ENCODE measurements around the gene ETNK2. TPM values are rescaled to one million over a fixed set of nuclear protein-coding genes. Genes with fewer than 3 reads are reported as not detected.

ETNK2 gene
- total and polyA plus RNA-seq, 2 experiments from 2014 or later, result 4.2 to 5.0 TPM

GRCh38 chr1:204089044-204089751 is 62.6 kb downstream of the ETNK2 start:
- H3K4me2 ChIP-seq (ENCODE audit: unreplicated experiment), result peak overlapping the region; percentile 22
- DNase-seq, result peak; percentile 64
- in situ Hi-C loops (cut with MboI), result no loop called here

GRCh38 chr1:204088596-204088995 is 63.2 kb downstream of the ETNK2 start:
- in situ Hi-C loops (cut with MboI), result no loop called here
- Histone ChIP-seq H3K9ac (peak overlapping the region; percentile 51), H3K27me3 (replicated peaks; ENCODE audit: insufficient read depth) (no peaks in the 10 kb centered on the region), H3K27ac (peak overlapping the region; percentile 30; the same call in 1 of the 2 replicates), H3K36me3 (ENCODE audit: low read depth) (no peaks in the 10 kb centered on the region), H3K79me2 (ENCODE audit: insufficient read depth) (peaks cover 73% of the 10 kb centered on the region), H2AFZ (peak overlapping the region; percentile 60), H4K20me1 (ENCODE audit: insufficient read depth) (no peaks in the 10 kb centered on the region), H3F3A (ENCODE audit: insufficient read depth) (no peaks in the 10 kb centered on the region), H3K4me3 (no peak overlapping the region), H3K9me3 (ENCODE audit: low read depth) (no peaks in the 10 kb centered on the region), H3K4me2 (ENCODE audit: unreplicated experiment) (peak overlapping the region; percentile 22), H3K4me1 (ENCODE audit: insufficient read depth) (peaks cover 9% of the 10 kb centered on the region; the same call in 1 of the 2 replicates), H3K9me2 (ENCODE audit: insufficient read depth) (no peaks in the 10 kb centered on the region)
- TF ChIP-seq EZH2 (IDR thresholded peaks at IDR 0.05; ENCODE audit: insufficient read depth, poor library complexity, severe bottlenecking), result no peak
- no peak for TF ChIP-seq EZH2phosphoT487 (IDR thresholded peaks at IDR 0.05; ENCODE audit: insufficient read depth, low read depth)
- no peak for DNase-seq
- 45 to 50% methylated on average over 8 of the region's 8 CpGs for WGBS, 2 experiments (ENCODE audit: low coverage in 1 of 2, low lambda C conversion rate in 2 of 2, missing lambda C conversion rate in 2 of 2)

More at GRCh38 chr1:204089044-204089751, 62.6 kb downstream of the ETNK2 start:
- TF ChIP-seq EZH2 (IDR thresholded peaks at IDR 0.05; ENCODE audit: insufficient read depth, poor library complexity, severe bottlenecking), result no peak
- 26 to 31% methylated on average over 15 of the region's 15 CpGs for WGBS, 2 experiments (ENCODE audit: low coverage in 1 of 2, low lambda C conversion rate in 2 of 2, missing lambda C conversion rate in 2 of 2)
- H3K36me3 ChIP-seq (ENCODE audit: low read depth), result no peaks in the 10 kb centered on the region
- peak overlapping the region; percentile 51 for H3K9ac ChIP-seq
- H3K4me3 ChIP-seq, result no peak overlapping the region
- no peaks in the 10 kb centered on the region for H3K9me3 ChIP-seq (ENCODE audit: low read depth)
- peak overlapping the region; percentile 60 for H2AFZ ChIP-seq
- no peaks in the 10 kb centered on the region for H3K9me2 ChIP-seq (ENCODE audit: insufficient read depth)
- peaks cover 9% of the 10 kb centered on the region; the same call in 1 of the 2 replicates for H3K4me1 ChIP-seq (ENCODE audit: insufficient read depth)
- no peaks in the 10 kb centered on the region for H3F3A ChIP-seq (ENCODE audit: insufficient read depth)
- no peaks in the 10 kb centered on the region for H3K27me3 ChIP-seq (replicated peaks; ENCODE audit: insufficient read depth)
- H3K27ac ChIP-seq, result peak overlapping the region; percentile 30; the same call in 1 of the 2 replicates
- no peaks in the 10 kb centered on the region for H4K20me1 ChIP-seq (ENCODE audit: insufficient read depth)
- H3K79me2 ChIP-seq (ENCODE audit: insufficient read depth), result peaks cover 73% of the 10 kb centered on the region

GRCh38 chr1:204087893-204088528 is 63.8 kb downstream of the ETNK2 start:
- no peaks in the 10 kb centered on the region for H3K36me3 ChIP-seq (ENCODE audit: low read depth)
- no peak overlapping the region for H2AFZ ChIP-seq
- in situ Hi-C loops (cut with MboI), result no loop called here
- H3K79me2 ChIP-seq (ENCODE audit: insufficient read depth), result peaks cover 73% of the 10 kb centered on the region
- no peaks in the 10 kb centered on the region for H3F3A ChIP-seq (ENCODE audit: insufficient read depth)
- no peaks in the 10 kb centered on the region for H4K20me1 ChIP-seq (ENCODE audit: insufficient read depth)
- H3K9ac ChIP-seq, result no peak overlapping the region
- H3K4me3 ChIP-seq, result no peak overlapping the region
- WGBS, 2 experiments (ENCODE audit: low coverage in 1 of 2, low lambda C conversion rate in 2 of 2, missing lambda C conversion rate in 2 of 2), result 71 to 73% methylated on average over 7 of the region's 7 CpGs
- peak; percentile 2 for DNase-seq
- H3K9me3 ChIP-seq (ENCODE audit: low read depth), result no peaks in the 10 kb centered on the region
- no peak overlapping the region for H3K4me2 ChIP-seq (ENCODE audit: unreplicated experiment)
- no peak overlapping the region for H3K27ac ChIP-seq
- no peaks in the 10 kb centered on the region for H3K27me3 ChIP-seq (replicated peaks; ENCODE audit: insufficient read depth)
- no peaks in the 10 kb centered on the region for H3K9me2 ChIP-seq (ENCODE audit: insufficient read depth)
- H3K4me1 ChIP-seq (ENCODE audit: insufficient read depth), result peaks cover 9% of the 10 kb centered on the region; the same call in 1 of the 2 replicates
- TF ChIP-seq EZH2 (IDR thresholded peaks at IDR 0.05; ENCODE audit: insufficient read depth, poor library complexity, severe bottlenecking), result no peak
- TF ChIP-seq EZH2phosphoT487 (IDR thresholded peaks at IDR 0.05; ENCODE audit: insufficient read depth, low read depth), result no peak

- peak; percentile 8 for DNase-seq
- Histone ChIP-seq H3K36me3 (ENCODE audit: low read depth) (no peaks in the 10 kb centered on the region), H3K4me3 (no peak overlapping the region), H3K4me2 (ENCODE audit: unreplicated experiment) (no peak overlapping the region), H2AFZ (no peak overlapping the region), H3K4me1 (ENCODE audit: insufficient read depth) (peaks cover 9% of the 10 kb centered on the region; the same call in 1 of the 2 replicates), H3K9me2 (ENCODE audit: insufficient read depth) (no peaks in the 10 kb centered on the region), H4K20me1 (ENCODE audit: insufficient read depth) (no peaks in the 10 kb centered on the region), H3F3A (ENCODE audit: insufficient read depth) (no peaks in the 10 kb centered on the region), H3K27ac (no peak overlapping the region), H3K79me2 (ENCODE audit: insufficient read depth) (peaks cover 73% of the 10 kb centered on the region), H3K9ac (no peak overlapping the region), H3K27me3 (replicated peaks; ENCODE audit: insufficient read depth) (no peaks in the 10 kb centered on the region), H3K9me3 (ENCODE audit: low read depth) (no peaks in the 10 kb centered on the region)
- TF ChIP-seq EZH2 (IDR thresholded peaks at IDR 0.05; ENCODE audit: insufficient read depth, poor library complexity, severe bottlenecking) (no peak), EZH2phosphoT487 (IDR thresholded peaks at IDR 0.05; ENCODE audit: insufficient read depth, low read depth) (no peak)
- in situ Hi-C loops (cut with MboI), result no loop called here
- WGBS, 2 experiments (ENCODE audit: low coverage in 1 of 2, low lambda C conversion rate in 2 of 2, missing lambda C conversion rate in 2 of 2), result 86 to 88% methylated on average over 8 of the region's 8 CpGs
These were observed 64.5 kb downstream of the ETNK2 start for GRCh38 chr1:204087181-204087892.
